B cell (primary cell): Measurements from ENCODE around the gene PARVB. TPM values are rescaled to one million over a fixed set of nuclear protein-coding genes. Genes with fewer than 3 reads are reported as not detected.

Source experiments
- ATAC-seq: fragments of 200-7000 bp; cut with Tn5 transposase; one replicate; pipeline ENCODE4 v1.10.0; 2021; ENCODE audit warnings: low read depth, mild to moderate bottlenecking, moderate number of reproducible peaks, moderate library complexity
- CTCF ChIA-PET: fragments of 350-600 bp; sonication (Branson Sonifier 250); formaldehyde crosslinking; loops from one replicate; lab custom pipeline; 2021; ENCODE audit warnings: antibody characterized with exemption, inconsistent platforms; lab: Charles Lee
- POLR2A ChIA-PET: fragments of 350-600 bp; sonication (Branson Sonifier 250); formaldehyde crosslinking; loops from one replicate; lab custom pipeline; 2021; ENCODE audit warnings: antibody characterized with exemption; lab: Charles Lee
- DNase-seq: peaks from one replicate; pipeline ENCODE4 v3.0.0; 2013
- H2AFZ ChIP-seq: 2 replicates; pipeline ENCODE4 v1.6.1; 2012; ENCODE audit warnings: mild to moderate bottlenecking, low read depth, low read length; ENCODE audit not compliant: insufficient read depth, poor library complexity, severe bottlenecking
- H3K27ac ChIP-seq, 2 donors: 1 replicate in 1 of 2; 2 replicates in 1 of 2; pipeline ENCODE4 v1.5.1; 2012 to 2013; ENCODE audit warnings: low read length in 2 of 2, mild to moderate bottlenecking in 2 of 2, moderate library complexity in 1 of 2
- H3K27me3 ChIP-seq, 4 experiments: fragments of 200-600 bp in 1 of 4; sonication (generic) in 1 of 4; replicated peaks in 1 of 4; 1 replicate in 2 of 4; 2 replicates in 2 of 4; pipeline versions ENCODE4 v1.6.1 to v1.7.0; 2013 to 2016; ENCODE audit warnings: low read length in 3 of 4, mild to moderate bottlenecking in 2 of 4, mixed read lengths in 1 of 4, moderate library complexity in 1 of 4; ENCODE audit not compliant: insufficient read depth in 4 of 4, control insufficient read depth in 3 of 4; ENCODE audit errors: control extremely low read depth in 1 of 4
- H3K36me3 ChIP-seq, 2 experiments: replicated peaks in 1 of 2; 1 replicate in 1 of 2; 2 replicates in 1 of 2; pipeline versions ENCODE4 v1.6.1 to v1.7.1; 2013; ENCODE audit warnings: low read length in 1 of 2; ENCODE audit not compliant: insufficient read depth in 2 of 2, control insufficient read depth in 1 of 2; ENCODE audit errors: control extremely low read depth in 1 of 2, extremely low read depth in 1 of 2
- H3K4me1 ChIP-seq, 2 donors: fragments of 200-600 bp in 1 of 2; sonication (generic) in 1 of 2; 1 replicate in 1 of 2; 2 replicates in 1 of 2; pipeline versions ENCODE4 v1.5.1 to v1.6.1; 2013 to 2017; ENCODE audit warnings: low read length in 2 of 2; ENCODE audit not compliant: control insufficient read depth in 2 of 2, insufficient read depth in 2 of 2
- H3K4me2 ChIP-seq: replicated peaks from 2 replicates; pipeline ENCODE3; 2012; ENCODE audit warnings: mild to moderate bottlenecking, low read depth, low read length; ENCODE audit not compliant: poor library complexity, severe bottlenecking
- H3K4me3 ChIP-seq, 5 experiments: fragments of 200-600 bp in 1 of 5; sonication (generic) in 1 of 5; 1 replicate in 3 of 5; 2 replicates in 2 of 5; pipeline versions ENCODE4 v1.5.1 to v1.7.0; 2011 to 2016; ENCODE audit warnings: low read length in 4 of 5, mild to moderate bottlenecking in 4 of 5, low read depth in 2 of 5, control low read depth in 1 of 5, moderate library complexity in 1 of 5; ENCODE audit not compliant: insufficient read depth in 1 of 5; ENCODE audit errors: control extremely low read depth in 1 of 5, extremely low read depth in 1 of 5
- H3K79me2 ChIP-seq: fragments of 200-600 bp; sonication (generic); one replicate; pipeline ENCODE4 v1.6.0; 2016; ENCODE audit warnings: low read length; ENCODE audit not compliant: control insufficient read depth, insufficient read depth
- H3K9ac ChIP-seq: fragments of 200-600 bp; sonication (generic); 2 replicates; pipeline ENCODE4 v1.6.1; 2017; ENCODE audit warnings: mild to moderate bottlenecking, low read length, moderate library complexity
- H3K9me3 ChIP-seq, 3 donors: one replicate each; pipeline versions ENCODE4 v1.6.1 to v1.7.1; 2013; ENCODE audit warnings: low read length in 2 of 3; ENCODE audit not compliant: control insufficient read depth in 2 of 3, insufficient read depth in 1 of 3; ENCODE audit errors: control extremely low read depth in 1 of 3
- H4K20me1 ChIP-seq: 2 replicates; pipeline ENCODE4 v1.6.0; 2012; ENCODE audit warnings: mild to moderate bottlenecking, low read length; ENCODE audit not compliant: insufficient read depth, control insufficient read depth, poor library complexity, severe bottlenecking
- H3K27ac Mint-ChIP-seq: one replicate; pipeline ENCODE4 v1.8.0; 2021; ENCODE audit warnings: mixed read lengths
- H3K27me3 Mint-ChIP-seq: one replicate; pipeline ENCODE4 v1.8.0; 2021; ENCODE audit warnings: mixed read lengths
- H3K4me1 Mint-ChIP-seq: one replicate; pipeline ENCODE4 v1.8.0; 2021; ENCODE audit warnings: mixed read lengths
- H3K4me3 Mint-ChIP-seq: one replicate; pipeline ENCODE4 v1.8.0; 2021; ENCODE audit warnings: mixed read lengths
- H3K9me3 Mint-ChIP-seq: one replicate; pipeline ENCODE4 v1.8.0; 2022; ENCODE audit warnings: mixed read lengths; ENCODE audit not compliant: insufficient read depth
- CTCF ChIP-seq: fragments of 200-600 bp; IDR thresholded peaks from one replicate; pipeline ENCODE4 v1.8.0; 2022; ENCODE audit warnings: antibody characterized with exemption, mild to moderate bottlenecking
- EZH2 ChIP-seq: IDR thresholded peaks from 2 replicates; pipeline ENCODE4 v1.6.1; 2012; ENCODE audit warnings: borderline replicate concordance, low read depth, mild to moderate bottlenecking, moderate library complexity, low read length; ENCODE audit not compliant: insufficient read depth, poor library complexity, severe bottlenecking
- WGBS: methylation state at CpG from one replicate; pipeline ENCODE4 v1.1.5; 2013; ENCODE audit warnings: missing lambda C conversion rate; ENCODE audit not compliant: insufficient coverage; 5-methylcytosine and 5-hydroxymethylcytosine counted together
- intact Hi-C: fragments of 100-400 bp; cut with micrococcal nuclease; formaldehyde crosslinking; loops from one replicate; pipeline ENCODE4 v1.10.0; 2022
- polyA plus RNA-seq: library from polyadenylated mRNA; depleted of rRNA; stranded (reverse); fragments of >200 nt; gene quantifications from 2 replicates; pipeline ENCODE4 v1.2.3, GENCODE V29; 2012
- total RNA-seq, 2 donors: library from RNA; stranded (reverse); fragments of 120-200 nt in 1 of 2; gene quantifications; 1 replicate in 1 of 2; 2 replicates in 1 of 2; pipeline versions ENCODE4 v1.2.3 to v1.2.4, GENCODE V29; 2013 to 2022

PARVB gene
- total and polyA plus RNA-seq, 2 donors (not counting 1 experiment from before 2014, with no cell fraction given): 48.0 to 49.4 TPM

- Mint-ChIP-seq H3K4me1 (peaks cover 19% of the 10 kb centered on the region), H3K4me3 (no peak overlapping the region), H3K27me3 (no peaks in the 10 kb centered on the region), H3K27ac (no peak overlapping the region), H3K9me3 (peaks cover 3% of the 10 kb centered on the region)
- Histone ChIP-seq H3K4me3 (no peak overlapping the region), H3K4me1 (peaks cover 0 to under 1% of the 10 kb centered on the region in 2 donors), H3K27me3 (no peaks in the 10 kb centered on the region), H3K27ac (no peak overlapping the region), H3K9me3 (peaks cover 0 to 16% (median 6%) of the 10 kb centered on the region in 3 donors), H3K4me2 (no peak overlapping the region), H3K9ac (no peak overlapping the region), H3K36me3 (peaks cover 0 to 2% of the 10 kb centered on the region in 2 experiments), H2AFZ (no peak overlapping the region), H3K79me2 (peaks cover 85% of the 10 kb centered on the region), H4K20me1 (peaks cover 20% of the 10 kb centered on the region)
- CTCF ChIA-PET: interaction anchor here (1.8 kb wide), 1 partner anchor 64 kb away, joined by 5 read pairs; no protein-coding TSS in a partner anchor
- no peak for DNase-seq
- TF ChIP-seq EZH2 (no peak), CTCF (no peak)
- WGBS: 91% methylated on average over 11 of the region's 11 CpGs
- no peak for ATAC-seq
- intact Hi-C loops: no loop called here
- POLR2A ChIA-PET: no interaction called here
These were observed 33.4 kb downstream of the PARVB start for GRCh38 chr22:44057401-44057987.
